ENCODE results near the gene TMEM202. TPM values are rescaled to one million over a fixed set of nuclear protein-coding genes. Genes with fewer than 3 reads are reported as not detected.

The TMEM202 gene
- total and polyA plus RNA-seq, 2 experiments from 2014 or later, result not detected

GRCh38 chr15:72404356-72404755 is 6.3 kb downstream of the TMEM202 start:
- Histone ChIP-seq H2AFZ (no peak overlapping the region), H3F3A (replicated peaks; ENCODE audit: low read depth) (no peaks in the 10 kb centered on the region), H3K27ac (ENCODE audit: low read depth) (no peak overlapping the region), H4K20me1 (replicated peaks; ENCODE audit: insufficient read depth) (no peaks in the 10 kb centered on the region), H3K4me1 (ENCODE audit: insufficient read depth) (no peaks in the 10 kb centered on the region), H3K4me2 (no peak overlapping the region), H3K36me3 (ENCODE audit: insufficient read depth) (no peaks in the 10 kb centered on the region), H3K9me2 (ENCODE audit: insufficient read depth) (no peaks in the 10 kb centered on the region), H3K4me3 (no peak overlapping the region), H3K79me2 (replicated peaks; ENCODE audit: insufficient read depth) (no peaks in the 10 kb centered on the region), H3K27me3 (ENCODE audit: insufficient read depth) (peaks cover 15% of the 10 kb centered on the region)
- H3K27ac Mint-ChIP-seq, result no peak overlapping the region
- no peaks in the 10 kb centered on the region for H3K27me3 Mint-ChIP-seq (ENCODE audit: insufficient read depth, low read depth, poor library complexity)
- H3K4me1 Mint-ChIP-seq, result no peaks in the 10 kb centered on the region
- H3K36me3 Mint-ChIP-seq (ENCODE audit: low read depth), result no peaks in the 10 kb centered on the region
- ATAC-seq (no peak), DNase-seq (ENCODE audit: low spot score) (no peak)
- H3K9me3 Mint-ChIP-seq, result no peaks in the 10 kb centered on the region
- TF ChIP-seq CTCF (conservative IDR thresholded peaks at IDR 0.05; ENCODE audit: low read depth in 2 of 2), result no peak
- no peak for TF ChIP-seq STAT1 (IDR thresholded peaks at IDR 0.05; ENCODE audit: unreplicated experiment)
- TF ChIP-seq EZH2phosphoT487 (IDR thresholded peaks at IDR 0.05; ENCODE audit: unreplicated experiment), result no peak
- TF ChIP-seq JUNB (IDR thresholded peaks at IDR 0.05; ENCODE audit: unreplicated experiment), result no peak
- TF ChIP-seq NANOG (IDR thresholded peaks at IDR 0.05; ENCODE audit: borderline replicate concordance), result no peak
- TF ChIP-seq, protein P1, sequence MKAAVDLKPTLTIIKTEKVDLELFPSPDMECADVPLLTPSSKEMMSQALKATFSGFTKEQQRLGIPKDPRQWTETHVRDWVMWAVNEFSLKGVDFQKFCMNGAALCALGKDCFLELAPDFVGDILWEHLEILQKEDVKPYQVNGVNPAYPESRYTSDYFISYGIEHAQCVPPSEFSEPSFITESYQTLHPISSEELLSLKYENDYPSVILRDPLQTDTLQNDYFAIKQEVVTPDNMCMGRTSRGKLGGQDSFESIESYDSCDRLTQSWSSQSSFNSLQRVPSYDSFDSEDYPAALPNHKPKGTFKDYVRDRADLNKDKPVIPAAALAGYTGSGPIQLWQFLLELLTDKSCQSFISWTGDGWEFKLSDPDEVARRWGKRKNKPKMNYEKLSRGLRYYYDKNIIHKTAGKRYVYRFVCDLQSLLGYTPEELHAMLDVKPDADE (IDR thresholded peaks at IDR 0.05), result no peak
- no peak for TF ChIP-seq REST (IDR thresholded peaks at IDR 0.05; ENCODE audit: unreplicated experiment)
- no peak for TF ChIP-seq ZNF462 (CRISPR knock-in tag; IDR thresholded peaks at IDR 0.05)
- H3K4me3 Mint-ChIP-seq, result no peak overlapping the region
